ENCODE measurements around the gene ADAM22. TPM values are rescaled to one million over a fixed set of nuclear protein-coding genes. Genes with fewer than 3 reads are reported as not detected.
"Not testable (repeated sequence)": the region's sequence is repeated elsewhere in the genome, so short reads cannot be mapped to it uniquely, and the experiment has no call there.

ADAM22 gene
- polyA plus RNA-seq, 3 donors = 12.7 to 14.7 (median 13.6) TPM

GRCh38 chr7:88141479-88141878 is 207.4 kb downstream of the ADAM22 start:
- no peak for DNase-seq (ENCODE audit: extremely low read depth in 1 of 11, low read depth in 9 of 11, low spot score in 4 of 11)

DNA sequence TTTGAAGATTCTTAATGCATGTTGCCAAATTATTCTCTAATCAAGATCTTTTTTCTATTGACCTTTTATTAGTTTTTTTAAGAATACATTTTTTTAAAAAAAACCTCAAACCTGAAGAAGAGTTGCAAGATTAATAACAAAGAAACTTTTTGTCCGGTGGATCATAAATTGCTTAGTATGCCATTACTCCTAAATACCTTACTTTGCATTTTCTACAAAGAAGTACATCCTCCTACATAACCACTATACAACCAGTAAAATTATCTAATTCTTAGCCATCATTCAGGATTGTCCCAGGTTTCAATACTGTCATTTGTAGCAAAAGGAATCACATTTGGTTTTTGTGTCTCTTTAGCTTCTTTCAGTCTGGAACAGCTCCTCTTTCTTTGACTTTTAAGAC is 207.9 kb downstream of the ADAM22 start:
- DNase-seq (ENCODE audit: extremely low read depth in 1 of 11, low read depth in 9 of 11, low spot score in 4 of 11) = no peak

GRCh38 chr7:88146616-88147015 is 212.6 kb downstream of the ADAM22 start:
- DNase-seq (ENCODE audit: extremely low read depth in 1 of 11, low read depth in 9 of 11, low spot score in 4 of 11) = no peak

DNA sequence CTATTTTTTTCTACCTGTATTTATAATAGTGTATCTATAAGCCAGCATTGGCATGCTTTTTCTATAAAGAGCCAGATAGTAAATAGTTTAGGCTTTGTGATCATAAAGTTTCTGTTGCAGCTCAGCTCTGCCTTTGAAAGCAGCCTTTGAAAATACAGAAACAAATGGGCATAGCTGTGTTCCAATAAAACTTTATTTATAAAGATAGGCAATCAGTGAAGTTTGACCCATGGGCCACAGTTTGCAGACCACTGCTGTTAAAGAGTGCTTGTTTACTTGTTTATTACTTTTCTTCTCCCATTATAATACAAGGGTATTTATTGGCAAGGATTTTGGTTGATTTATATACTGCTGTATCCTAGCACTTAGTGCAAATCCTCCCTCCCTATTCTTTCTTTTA is 213.3 kb downstream of the ADAM22 start:
- DNase-seq (ENCODE audit: extremely low read depth in 1 of 11, low read depth in 9 of 11, low spot score in 4 of 11) = no peak

DNA sequence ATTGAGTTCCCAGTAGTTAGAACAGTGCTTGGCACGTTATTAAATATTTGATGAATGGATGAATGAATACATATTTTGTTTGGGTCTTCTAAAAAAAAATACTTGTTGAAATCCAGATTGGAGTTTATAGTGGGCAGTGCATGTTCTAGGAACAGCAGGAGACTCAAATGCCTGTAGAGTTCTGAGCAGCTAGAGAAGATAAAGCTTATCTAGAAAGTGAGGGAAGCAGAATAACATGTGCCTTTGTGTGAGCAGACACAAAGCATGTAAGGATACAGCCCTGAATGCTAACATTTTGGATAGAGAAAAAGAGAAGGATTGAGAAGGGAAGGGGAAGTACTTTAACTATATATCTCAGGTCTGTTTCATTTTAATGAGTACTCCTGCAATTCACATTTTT is 213.9 kb downstream of the ADAM22 start:
- no peak for DNase-seq (ENCODE audit: extremely low read depth in 1 of 11, low read depth in 9 of 11, low spot score in 4 of 11)

DNA sequence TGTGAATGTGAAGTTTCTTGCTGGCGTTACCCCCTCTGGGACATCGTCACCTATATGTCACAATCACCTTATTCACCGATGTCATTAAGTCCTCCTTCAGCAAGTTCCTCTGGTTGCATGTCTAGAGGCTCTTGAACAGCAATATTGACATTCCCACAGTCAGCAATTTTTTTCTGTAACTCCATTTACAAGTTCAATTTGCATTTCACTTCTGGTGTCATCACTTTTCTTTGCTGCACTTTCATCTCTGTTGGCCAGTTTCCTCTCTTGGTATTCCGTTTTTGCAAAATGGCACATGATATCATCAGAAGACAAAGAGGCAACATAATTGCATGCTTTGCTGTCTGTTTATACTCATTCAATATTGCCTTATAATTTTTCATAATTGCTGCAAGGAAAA is 216.0 kb downstream of the ADAM22 start:
- DNase-seq (ENCODE audit: extremely low read depth in 1 of 11, low read depth in 9 of 11, low spot score in 4 of 11) = no peak

- DNase-seq (ENCODE audit: extremely low read depth in 1 of 11, low read depth in 9 of 11, low spot score in 4 of 11) = no peak
Observed at GRCh38 chr7:88151119-88151790, 217.2 kb downstream of the ADAM22 start.

DNA sequence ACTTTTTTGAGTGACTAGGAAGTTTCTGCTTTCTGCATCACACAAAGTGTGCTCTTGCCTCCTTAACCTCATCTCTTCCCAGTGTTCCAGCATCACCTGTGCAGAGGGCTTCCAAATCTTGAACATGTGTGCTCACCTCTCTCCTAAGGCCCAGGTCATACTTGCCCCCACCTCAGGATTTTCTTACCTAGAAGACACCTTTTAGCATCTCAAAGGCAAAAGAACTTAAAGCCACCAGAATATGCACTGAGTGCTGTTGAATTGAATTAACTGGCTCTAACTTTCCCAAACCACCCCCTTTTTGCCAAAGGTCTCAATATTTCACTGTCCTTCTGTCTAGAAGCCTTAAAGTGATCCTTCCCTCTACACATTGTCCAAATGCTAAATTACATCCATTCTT is 219.3 kb downstream of the ADAM22 start:
- no peak for DNase-seq (ENCODE audit: extremely low read depth in 1 of 11, low read depth in 9 of 11, low spot score in 4 of 11)

- no peak for DNase-seq (ENCODE audit: extremely low read depth in 1 of 11, low read depth in 9 of 11, low spot score in 4 of 11)
Observed at GRCh38 chr7:88155756-88156155, 221.7 kb downstream of the ADAM22 start.

- no peak for DNase-seq (ENCODE audit: extremely low read depth in 1 of 11, low read depth in 9 of 11, low spot score in 4 of 11)
Observed at GRCh38 chr7:88156356-88156755, 222.3 kb downstream of the ADAM22 start.

DNA sequence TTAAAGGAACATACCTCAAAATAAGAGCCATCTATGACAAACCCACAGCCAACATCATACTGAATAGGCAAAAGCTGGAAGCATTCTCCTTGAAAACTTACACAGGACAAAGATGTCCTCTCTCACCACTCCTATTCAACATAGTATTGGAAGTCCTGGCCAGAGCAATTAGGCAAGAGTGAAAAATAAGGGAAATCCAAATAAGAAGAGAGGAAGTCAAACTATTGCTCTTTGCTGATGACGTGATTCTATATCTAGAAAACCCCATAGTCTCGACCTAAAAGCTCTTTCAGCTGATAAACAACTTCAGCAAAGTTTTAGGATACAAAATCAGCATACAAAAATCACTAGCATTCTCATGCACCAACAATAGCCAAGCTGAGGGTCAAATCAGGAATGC is 225.7 kb downstream of the ADAM22 start:
- DNase-seq (ENCODE audit: extremely low read depth in 1 of 11, low read depth in 9 of 11, low spot score in 4 of 11) = not testable (repeated sequence)

GRCh38 chr7:88165697-88166096 is 231.6 kb downstream of the ADAM22 start:
- no peak for DNase-seq (ENCODE audit: extremely low read depth in 1 of 11, low read depth in 9 of 11, low spot score in 4 of 11)

DNA sequence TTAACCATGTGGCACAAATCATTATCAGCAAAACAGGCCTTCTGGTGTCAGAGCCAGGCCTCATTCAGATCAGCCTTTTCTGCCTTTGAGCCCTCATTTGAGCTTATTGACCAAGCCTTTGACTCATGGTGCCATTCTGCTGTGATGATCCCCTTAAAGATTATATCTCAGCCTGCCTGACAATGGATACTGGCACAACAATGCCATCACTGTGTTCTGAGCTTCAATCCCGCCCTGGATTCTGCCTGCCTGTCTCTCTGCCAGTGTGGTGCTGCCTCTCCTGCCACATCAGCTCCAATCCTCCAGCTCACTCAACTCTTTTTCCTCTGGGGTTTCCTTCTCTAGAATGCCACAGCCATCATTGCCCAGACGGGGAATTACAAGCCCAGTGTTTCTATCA is 233.2 kb downstream of the ADAM22 start:
- no peak for DNase-seq (ENCODE audit: extremely low read depth in 1 of 11, low read depth in 9 of 11, low spot score in 4 of 11)

GRCh38 chr7:88167721-88168120 is 233.7 kb downstream of the ADAM22 start:
- DNase-seq (ENCODE audit: extremely low read depth in 1 of 11, low read depth in 9 of 11, low spot score in 4 of 11) = no peak

- DNase-seq (ENCODE audit: extremely low read depth in 1 of 11, low read depth in 9 of 11, low spot score in 4 of 11) = peak in 8 of 11 donors; percentile 2 to 36 (median 14)
Observed at GRCh38 chr7:88169717-88170320, 235.8 kb downstream of the ADAM22 start.

DNA sequence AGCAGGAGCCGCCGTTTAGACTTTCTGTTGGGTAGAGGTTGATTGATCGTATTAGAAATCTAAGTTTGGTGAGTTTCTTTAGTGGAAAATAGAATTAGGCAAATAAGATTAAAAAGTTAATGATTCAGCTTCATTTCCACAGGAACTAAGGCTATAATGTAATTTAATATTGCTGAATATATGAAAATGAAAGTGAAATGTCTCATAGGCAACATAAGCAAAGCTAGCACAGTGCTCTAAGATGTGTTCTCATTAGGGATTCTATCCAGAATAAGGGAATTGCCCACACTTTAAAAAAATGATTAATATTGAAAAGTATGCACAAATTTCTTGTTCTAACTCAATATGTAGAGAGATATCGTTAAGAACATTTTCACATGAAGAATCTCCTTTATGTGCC is 238.8 kb downstream of the ADAM22 start:
- DNase-seq (ENCODE audit: extremely low read depth in 1 of 11, low read depth in 9 of 11, low spot score in 4 of 11) = no peak

GRCh38 chr7:88176190-88176589 is 242.1 kb downstream of the ADAM22 start:
- DNase-seq (ENCODE audit: extremely low read depth in 1 of 11, low read depth in 9 of 11, low spot score in 4 of 11) = no peak

- no peak for DNase-seq (ENCODE audit: extremely low read depth in 1 of 11, low read depth in 9 of 11, low spot score in 4 of 11)
Observed at GRCh38 chr7:88183051-88183450, 249.0 kb downstream of the ADAM22 start.

GRCh38 chr7:88184848-88185304 is 250.8 kb downstream of the ADAM22 start:
- DNase-seq (ENCODE audit: extremely low read depth in 1 of 11, low read depth in 9 of 11, low spot score in 4 of 11) = no peak

DNA sequence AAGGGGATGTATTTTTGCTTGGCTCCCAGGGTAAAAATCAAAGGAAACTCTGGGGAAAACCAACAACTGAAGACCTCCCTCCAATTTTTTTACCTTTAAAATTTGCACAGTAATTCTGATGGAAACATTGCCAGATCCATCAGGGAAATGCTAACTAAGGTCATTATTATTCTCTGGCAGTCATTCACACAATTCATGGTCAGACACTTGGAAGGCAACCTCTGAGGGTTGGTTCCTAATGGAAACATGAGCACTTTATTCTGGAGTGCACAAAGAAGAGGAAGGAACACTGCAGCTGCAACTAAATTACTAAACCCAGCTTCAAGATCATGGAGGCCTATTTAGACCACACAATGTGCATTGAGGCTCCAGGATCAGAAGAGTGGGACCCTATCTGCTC is 251.6 kb downstream of the ADAM22 start:
- no peak for DNase-seq (ENCODE audit: extremely low read depth in 1 of 11, low read depth in 9 of 11, low spot score in 4 of 11)

DNA sequence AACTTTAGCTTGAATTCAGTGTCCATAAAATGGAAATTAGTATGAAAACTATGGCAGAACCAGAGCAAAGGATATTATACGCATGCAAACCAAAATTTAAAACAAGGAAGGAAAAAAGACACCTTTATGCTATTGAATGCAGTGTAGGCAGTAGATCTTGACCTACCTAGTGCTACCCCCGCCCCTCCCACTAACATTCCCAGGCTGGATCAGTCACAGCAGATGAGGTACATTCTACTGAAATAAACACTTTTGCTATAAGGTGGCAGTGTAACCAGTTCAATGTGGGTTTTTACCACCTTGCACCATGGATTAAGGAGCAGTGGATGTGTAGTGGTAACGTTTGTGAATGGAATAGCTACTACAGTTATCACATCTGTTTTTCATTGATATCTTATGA is 257.9 kb downstream of the ADAM22 start:
- DNase-seq (ENCODE audit: extremely low read depth in 1 of 11, low read depth in 9 of 11, low spot score in 4 of 11) = no peak

All from renal cortex interstitium (tissue), 11 donors.